ENCODE results near the gene IGSF5.

DNA sequence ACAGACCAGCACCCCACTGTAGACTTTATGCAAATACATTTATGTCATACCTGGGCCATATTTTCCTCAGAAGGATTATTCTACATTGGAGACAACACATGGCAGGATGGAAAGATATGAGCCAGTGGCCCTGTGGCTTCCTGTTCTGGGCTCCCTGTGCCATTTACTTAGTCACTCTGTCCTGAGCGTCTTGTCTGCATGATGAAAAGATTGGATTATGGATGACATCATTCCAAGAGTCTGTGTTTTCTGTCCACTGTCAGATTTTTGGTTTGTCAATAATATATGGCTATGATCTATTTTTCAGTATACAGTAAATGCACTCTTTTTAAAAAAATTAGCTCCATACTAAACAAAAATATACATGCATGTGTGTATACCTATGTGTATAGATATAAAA is 30.8 kb downstream of the IGSF5 start:
- TF ChIP-seq POLR2AphosphoS5 (IDR thresholded peaks at IDR 0.05; ENCODE audit: borderline replicate concordance, low read depth, low read length) (no peak), EZH2 (IDR thresholded peaks at IDR 0.05) (no peak), FOXP2 (optimal IDR thresholded peaks at IDR 0.05; ENCODE audit: control extremely low read depth, extremely low read length, insufficient read depth) (no peak)
